Motor neuron (in vitro differentiated cells): ENCODE data around the gene QPCT. TPM values are rescaled to one million over a fixed set of nuclear protein-coding genes. Genes with fewer than 3 reads are reported as not detected.
"Not testable (repeated sequence)": the region's sequence is repeated elsewhere in the genome, so short reads cannot be mapped to it uniquely, and the experiment has no call there.

Source experiments
- ATAC-seq, 8 experiments: fragments of 200-7000 bp; cut with Tn5 transposase; replicated peaks in 6 of 8; 2 replicates each; pipeline ENCODE4 v1.8.0; 2021; ENCODE audit warnings: mild to moderate bottlenecking in 8 of 8, moderate library complexity in 8 of 8
- H3K27ac ChIP-seq, 2 donors: fragments of 250-450 bp; sonication (Bioruptor Pico); 2 replicates each; pipeline ENCODE4 v1.9.0; 2021; ENCODE audit warnings: antibody characterized with exemption in 2 of 2, mild to moderate bottlenecking in 2 of 2, moderate library complexity in 1 of 2
- H3K4me1 ChIP-seq, 2 donors: fragments of 250-450 bp; sonication (Bioruptor Pico); replicated peaks in 1 of 2; 2 replicates each; pipeline ENCODE4 v1.6.1; 2021; ENCODE audit warnings: antibody characterized with exemption in 2 of 2, mild to moderate bottlenecking in 2 of 2, moderate library complexity in 1 of 2
- H3K4me3 ChIP-seq, 5 donors: fragments of 250-450 bp; sonication (Bioruptor Pico); 2 replicates each; pipeline ENCODE4 v1.9.0; 2021; ENCODE audit warnings: antibody characterized with exemption in 5 of 5, mild to moderate bottlenecking in 5 of 5, moderate library complexity in 4 of 5
- WGBS, 10 experiments: fragments of 450-650 bp; shearing (Covaris generic); methylation state at CpG; one replicate each; pipeline ENCODE4 v1.0.0; 2022; 5-methylcytosine and 5-hydroxymethylcytosine counted together
- in situ Hi-C, 9 experiments: fragments of 400-800 bp; cut with MboI; loops; one replicate each; pipeline ENCODE4 v1.15.0; 2021; ENCODE audit warnings: low sequenced_read_pairs in 9 of 9, low pct_unique_long_range_greater_than_20kb in 2 of 9; ENCODE audit not compliant: unreplicated experiment in 9 of 9
- total RNA-seq, 8 experiments: library from RNA; unstranded; fragments of 300-600 nt; gene quantifications; 2 replicates each; pipeline versions ENCODE4 v1.2.3 to v1.2.4, GENCODE V29; 2022

QPCT gene
- total RNA-seq, 8 experiments from 2014 or later = 0.42 to 35.4 (median 1.3) TPM

- 30 to 100% (median 80%) methylated on average over 1 to 4 of the region's 4 CpGs; no CpG with 5 or more reads in 3 of the 10 experiments for WGBS, 10 experiments
Measured at GRCh38 chr2:37413911-37414469, 69.6 kb downstream of the QPCT start.

GRCh38 chr2:37414470-37414949 is 70.1 kb downstream of the QPCT start:
- 7 to 67% (median 27%) methylated on average over 2 to 8 of the region's 8 CpGs for WGBS, 10 experiments
- Histone ChIP-seq H3K4me3 (no peak overlapping the region), H3K4me1 (peaks cover 3% of the 10 kb centered on the region in 2 donors), H3K27ac (no peak overlapping the region)
- ATAC-seq = peak; percentile 58 to 92 (median 77)
- in situ Hi-C loops = loop anchor here in 4 of 9 experiments (10.0 to 25.0 kb wide), 7 partner anchors 123 to 473 kb away; partner anchors contain the start of gene CDC42EP3 (in 1 of the 4)

More at GRCh38 chr2:37413911-37414469, 69.6 kb downstream of the QPCT start:
- in situ Hi-C loops = loop anchor here in 4 of 9 experiments (10.0 to 25.0 kb wide), 7 partner anchors 123 to 473 kb away; partner anchors contain the start of gene CDC42EP3 (in 1 of the 4)
- ATAC-seq = peak in 3 of 8 experiments; percentile 18 to 50 (median 49)
- not testable (repeated sequence) for H3K4me1 ChIP-seq, H3K4me3 ChIP-seq, H3K27ac ChIP-seq

- in situ Hi-C loops = loop anchor here in 4 of 9 experiments (10.0 to 25.0 kb wide), 7 partner anchors 122 to 472 kb away; partner anchors contain the start of gene CDC42EP3 (in 1 of the 4)
- ATAC-seq = peak in 2 of 8 experiments; percentile 25 to 76
- 83 to 100% (median 96%) methylated on average over 1 to 7 of the region's 7 CpGs; no CpG with 5 or more reads in 2 of the 10 experiments for WGBS, 10 experiments
- Histone ChIP-seq H3K4me3 (no peak overlapping the region), H3K4me1 (peaks cover 3% of the 10 kb centered on the region in 2 donors), H3K27ac (no peak overlapping the region)
Measured at GRCh38 chr2:37415128-37415820, 70.8 kb downstream of the QPCT start.

- 17 to 100% (median 60%) methylated on average over 1 to 3 of the region's 4 CpGs; no CpG with 5 or more reads in 3 of the 10 experiments for whole genome bisulfite sequencing, 10 experiments
- H3K27ac ChIP-seq = no peak overlapping the region
Measured at GRCh38 chr2:37417321-37417720, 72.9 kb downstream of the QPCT start.

GRCh38 chr2:37418956-37419355 is 74.5 kb downstream of the QPCT start:
- Histone ChIP-seq H3K4me1 (peaks cover 3% of the 10 kb centered on the region in 2 donors), H3K4me3 (no peak overlapping the region), H3K27ac (no peak overlapping the region)
- in situ Hi-C loops = loop anchor here in 4 of 9 experiments (10.0 to 25.0 kb wide), 7 partner anchors 118 to 468 kb away; partner anchors contain the start of gene CDC42EP3 (in 1 of the 4)
- peak in 1 of 8 experiments; percentile 8 for ATAC-seq
- WGBS, 10 experiments = 38 to 97% (median 88%) methylated on average over 3 to 6 of the region's 6 CpGs

More at GRCh38 chr2:37417321-37417720, 72.9 kb downstream of the QPCT start:
- in situ Hi-C loops = loop anchor here in 4 of 9 experiments (10.0 to 25.0 kb wide), 7 partner anchors 120 to 470 kb away; partner anchors contain the start of gene CDC42EP3 (in 1 of the 4)
- no peak overlapping the region for H3K4me3 ChIP-seq
- ATAC-seq = no peak
- peaks cover 3% of the 10 kb centered on the region in 2 donors for H3K4me1 ChIP-seq

GRCh38 chr2:37421686-37422085 is 77.3 kb downstream of the QPCT start:
- in situ Hi-C loops = loop anchor here in 4 of 9 experiments (25.0 kb wide), 5 partner anchors 116 to 466 kb away; partner anchors contain the start of gene CDC42EP3 (in 1 of the 4)
- ATAC-seq = peak in 2 of 8 experiments; percentile 25 to 50
- Histone ChIP-seq H3K4me3 (no peak overlapping the region), H3K4me1 (no peaks in the 10 kb centered on the region), H3K27ac (no peak overlapping the region)
- WGBS, 10 experiments = 7 to 100% (median 87%) methylated on average over 1 to 4 of the region's 6 CpGs

GRCh38 chr2:37422816-37423215 is 78.4 kb downstream of the QPCT start:
- Histone ChIP-seq H3K27ac (no peak overlapping the region), H3K4me1 (no peaks in the 10 kb centered on the region), H3K4me3 (no peak overlapping the region)
- 6 to 100% (median 76%) methylated on average over 1 to 4 of the region's 4 CpGs; no CpG with 5 or more reads in 3 of the 10 experiments for WGBS, 10 experiments
- in situ Hi-C loops = loop anchor here in 4 of 9 experiments (25.0 kb wide), 5 partner anchors 114 to 464 kb away; partner anchors contain the start of gene CDC42EP3 (in 1 of the 4)
- ATAC-seq = peak in 2 of 8 experiments; percentile 73 to 76

Other genes with a start within 250 kb of the QPCT start
- gene EIF2AK2, start 187.7 kb upstream of the QPCT start, total RNA-seq = 10 to 100 TPM in 5 of 8 experiments, 1 to 10 TPM in 3; 7.1 to 38.2 (median 20.0) TPM
- gene SULT6B1, start 156.0 kb upstream of the QPCT start, total RNA-seq = not detected
- gene CEBPZOS, start 148.1 kb upstream of the QPCT start, total RNA-seq = 10 to 100 TPM; 33.5 to 44.3 (median 37.0) TPM
- gene CEBPZ, start 113.0 kb upstream of the QPCT start, total RNA-seq = 10 to 100 TPM; 48.9 to 86.0 (median 57.9) TPM
- 10 to 100 TPM; 16.9 to 36.6 (median 22.6) TPM for gene NDUFAF7, start 113.0 kb upstream of the QPCT start, total RNA-seq
- 10 to 100 TPM in 7 of 8 experiments, 1 to 10 TPM in 1; 8.1 to 42.3 (median 22.9) TPM for gene PRKD3, start 19.8 kb upstream of the QPCT start, total RNA-seq